Muscle of leg (tissue), 11 donors: ENCODE data around the gene ZFAND2A. TPM values are rescaled to one million over a fixed set of nuclear protein-coding genes. Genes with fewer than 3 reads are reported as not detected.
"Not testable (repeated sequence)": the region's sequence is repeated elsewhere in the genome, so short reads cannot be mapped to it uniquely, and the experiment has no call there.

Experiments used
- DNase-seq: peaks from one replicate; pipeline ENCODE4 v3.0.0; 2013
- H3K27ac ChIP-seq: one replicate; pipeline ENCODE4 v1.5.1; 2013; ENCODE audit warnings: mild to moderate bottlenecking, low read length, control low read depth
- H3K27me3 ChIP-seq: one replicate; pipeline ENCODE4 v1.6.1; 2013; ENCODE audit warnings: low read length; ENCODE audit not compliant: control insufficient read depth, insufficient read depth
- H3K36me3 ChIP-seq: one replicate; pipeline ENCODE4 v1.6.1; 2013; ENCODE audit warnings: low read length; ENCODE audit not compliant: control insufficient read depth, insufficient read depth
- H3K4me1 ChIP-seq: one replicate; pipeline ENCODE4 v1.6.1; 2013; ENCODE audit warnings: low read length; ENCODE audit not compliant: control insufficient read depth, insufficient read depth
- H3K4me3 ChIP-seq: one replicate; pipeline ENCODE4 v1.5.1; 2013; ENCODE audit warnings: low read length, control low read depth
- H3K9me3 ChIP-seq: replicated peaks from 2 replicates; pipeline ENCODE4 v1.6.1; 2013; ENCODE audit warnings: low read depth, low read length; ENCODE audit not compliant: control insufficient read depth
- WGBS: methylation state at CpG from one replicate; pipeline ENCODE4 v1.1.5; 2013; ENCODE audit warnings: missing lambda C conversion rate; ENCODE audit not compliant: insufficient coverage; 5-methylcytosine and 5-hydroxymethylcytosine counted together
- polyA plus RNA-seq, 8 donors: library from polyadenylated mRNA; unstranded; fragments of 120-200 nt; gene quantifications; one replicate each; pipeline versions ENCODE4 v1.2.1 to v1.2.3, GENCODE V29; 2013; ENCODE audit warnings: inconsistent platforms in 1 of 8, low replicate concordance in 1 of 8; ENCODE audit not compliant: insufficient read length in 8 of 8, insufficient read depth in 1 of 8
- total RNA-seq: library from RNA; stranded (reverse); fragments of 120-200 nt; gene quantifications from one replicate; pipeline ENCODE4 v1.2.4, GENCODE V29; 2013

Gene ZFAND2A
- total and polyA plus RNA-seq, 9 donors, result 13.0 to 19.2 (median 15.8) TPM

GRCh38 chr7:1175967-1176851, 16.2 kb upstream of the ZFAND2A start:
- Histone ChIP-seq H3K36me3 (no peaks in the 10 kb centered on the region), H3K27ac (no peak overlapping the region), H3K9me3 (no peaks in the 10 kb centered on the region), H3K4me3 (peak overlapping the region; percentile 13), H3K27me3 (peaks cover 9% of the 10 kb centered on the region), H3K4me1 (peaks cover 6% of the 10 kb centered on the region)
- WGBS, result 16% methylated on average over 40 of the region's 44 CpGs
- peak; percentile 72 for DNase-seq

GRCh38 chr7:1175597-1175966, 15.6 kb upstream of the ZFAND2A start:
- WGBS, result 78% methylated on average over 13 of the region's 15 CpGs

GRCh38 chr7:1174881-1175596, 15.0 kb upstream of the ZFAND2A start:
- WGBS, result 94% methylated on average over 26 of the region's 29 CpGs

More at GRCh38 chr7:1175597-1175966, 15.6 kb upstream of the ZFAND2A start:
- Histone ChIP-seq H3K27me3 (peaks cover 6% of the 10 kb centered on the region), H3K4me3 (no peak overlapping the region), H3K36me3 (no peaks in the 10 kb centered on the region), H3K9me3 (no peaks in the 10 kb centered on the region), H3K27ac (no peak overlapping the region), H3K4me1 (peaks cover 6% of the 10 kb centered on the region)
- DNase-seq, result no peak

GRCh38 chr7:1174002-1174401, 14.0 kb upstream of the ZFAND2A start:
- no peak for DNase-seq
- H3K4me1 ChIP-seq, result peaks cover 17% of the 10 kb centered on the region
- H3K4me3 ChIP-seq, result no peak overlapping the region
- H3K27ac ChIP-seq, result no peak overlapping the region
- 77% methylated on average over 11 of the region's 11 CpGs for WGBS
- H3K27me3 ChIP-seq, result no peaks in the 10 kb centered on the region
- no peaks in the 10 kb centered on the region for H3K9me3 ChIP-seq
- no peaks in the 10 kb centered on the region for H3K36me3 ChIP-seq

More at GRCh38 chr7:1174881-1175596, 15.0 kb upstream of the ZFAND2A start:
- H3K27ac ChIP-seq, result no peak overlapping the region
- H3K4me3 ChIP-seq, result no peak overlapping the region
- no peaks in the 10 kb centered on the region for H3K36me3 ChIP-seq
- H3K4me1 ChIP-seq, result peaks cover 8% of the 10 kb centered on the region
- peaks cover 4% of the 10 kb centered on the region for H3K27me3 ChIP-seq
- DNase-seq, result no peak
- H3K9me3 ChIP-seq, result no peaks in the 10 kb centered on the region

- Histone ChIP-seq H3K36me3 (no peaks in the 10 kb centered on the region), H3K4me1 (peaks cover 17% of the 10 kb centered on the region), H3K27me3 (no peaks in the 10 kb centered on the region), H3K27ac (no peak overlapping the region), H3K9me3 (no peaks in the 10 kb centered on the region), H3K4me3 (no peak overlapping the region)
- DNase-seq, result no peak
- 72% methylated on average over 18 of the region's 27 CpGs for WGBS
These were observed 12.9 kb upstream of the ZFAND2A start for GRCh38 chr7:1172666-1173523.

GRCh38 chr7:1171516-1171915, 11.5 kb upstream of the ZFAND2A start:
- H3K4me1 ChIP-seq, result peaks cover 17% of the 10 kb centered on the region
- not testable (repeated sequence) for DNase-seq
- 45% methylated on average over 2 of the region's 7 CpGs for WGBS

GRCh38 chr7:1170741-1171501, 10.9 kb upstream of the ZFAND2A start:
- 83% methylated on average over 24 of the region's 26 CpGs for WGBS
- Histone ChIP-seq H3K4me1 (peaks cover 16% of the 10 kb centered on the region), H3K27ac (no peak overlapping the region), H3K27me3 (no peaks in the 10 kb centered on the region), H3K36me3 (no peaks in the 10 kb centered on the region), H3K4me3 (no peak overlapping the region), H3K9me3 (no peaks in the 10 kb centered on the region)
- DNase-seq, result no peak

More at GRCh38 chr7:1171516-1171915, 11.5 kb upstream of the ZFAND2A start:
- not testable (repeated sequence) for H3K27me3 ChIP-seq, H3K36me3 ChIP-seq, H3K27ac ChIP-seq, H3K9me3 ChIP-seq, H3K4me3 ChIP-seq

- Histone ChIP-seq H3K4me3 (peak overlapping the region; percentile 57), H3K27ac (peak overlapping the region; percentile 55), H3K27me3 (no peaks in the 10 kb centered on the region), H3K36me3 (peaks cover 1% of the 10 kb centered on the region), H3K4me1 (peaks cover 11% of the 10 kb centered on the region), H3K9me3 (no peaks in the 10 kb centered on the region)
- WGBS, result 36% methylated on average over 40 of the region's 43 CpGs
- DNase-seq, result peak; percentile 89
These were observed 9.7 kb upstream of the ZFAND2A start for GRCh38 chr7:1169409-1170368.
